K562 (cell line): ENCODE results near the gene ANKH. TPM values are rescaled to one million over a fixed set of nuclear protein-coding genes. Genes with fewer than 3 reads are reported as not detected.

Experiments used
- ATAC-seq: fragments of 200-7000 bp; cut with Tn5 transposase; 3 replicates; pipeline ENCODE4 v1.9.1; 2020; ENCODE audit warnings: moderate library complexity
- BruUV-seq: library from RNA; stranded (reverse); fragments of 400-500 nt; replicated peaks from 2 replicates; lab custom pipeline; 2021; lab: Mats Ljungman, UMichigan
- CTCF ChIA-PET: fragments of 300-600 bp; formaldehyde crosslinking; extraction: SDS; loops from one replicate; lab custom pipeline; 2021; ENCODE audit warnings: low intra/inter-chr PET ratio; lab: Yijun Ruan, JAX
- POLR2A ChIA-PET: fragments of 300-600, 350-650 bp; sonication (Branson Sonifier 250); formaldehyde crosslinking; extraction: SDS; loops from one replicate; lab custom pipeline; 2021; ENCODE audit warnings: antibody characterized with exemption, inconsistent platforms; lab: Yijun Ruan, JAX
- DNase-seq, 4 experiments: peaks; one replicate each; pipeline versions ENCODE4 v3.0.0 to v3.0.0-alpha.2; 2011 to 2018; ENCODE audit warnings: low spot score in 3 of 4, mixed read lengths in 3 of 4; ENCODE audit errors: extremely low read depth in 1 of 4
- FAIRE-seq: peaks from 2 replicates; lab custom pipeline; 2011; peaks lifted over from hg19 to GRCh38; lab: Jason Lieb, UNC
- H2AFZ ChIP-seq: 2 replicates; pipeline ENCODE4 v1.6.0; 2011; ENCODE audit warnings: low read depth, low read length, control low read depth, inconsistent platforms
- H3K27ac ChIP-seq: fragments of 200-600 bp; 3 replicates; pipeline ENCODE4 v1.8.0; 2011; ENCODE audit warnings: low read depth, mild to moderate bottlenecking, control low read depth, inconsistent platforms, low read length, moderate library complexity, mixed read lengths; ENCODE audit errors: extremely low read depth
- H3K27me3 ChIP-seq, 2 experiments: fragments of 300-600 bp in 1 of 2; 2 replicates in 1 of 2; 3 replicates in 1 of 2; pipeline versions ENCODE4 v1.6.0 to v1.8.0; 2011; ENCODE audit warnings: inconsistent platforms in 2 of 2, low read length in 2 of 2, mild to moderate bottlenecking in 1 of 2, mixed read lengths in 1 of 2, moderate library complexity in 1 of 2; ENCODE audit not compliant: control insufficient read depth in 2 of 2, insufficient read depth in 2 of 2
- H3K36me3 ChIP-seq: fragments of 300-600 bp; 3 replicates; pipeline ENCODE4 v1.8.0; 2011; ENCODE audit warnings: mild to moderate bottlenecking, low read length, inconsistent platforms; ENCODE audit not compliant: control insufficient read depth, insufficient read depth
- H3K4me1 ChIP-seq, 2 experiments: fragments of 200-600 bp in 1 of 2; replicated peaks in 1 of 2; 2 replicates in 1 of 2; 3 replicates in 1 of 2; pipeline versions ENCODE4 v1.5.1 to v1.8.0; 2011; ENCODE audit warnings: inconsistent platforms in 2 of 2, low read length in 2 of 2, mild to moderate bottlenecking in 1 of 2, mixed read lengths in 1 of 2, moderate library complexity in 1 of 2; ENCODE audit not compliant: control insufficient read depth in 2 of 2, insufficient read depth in 2 of 2
- H3K4me2 ChIP-seq: 2 replicates; pipeline ENCODE4 v1.6.1; 2011; ENCODE audit warnings: low read length, control low read depth, inconsistent platforms, mixed read lengths; ENCODE audit not compliant: insufficient read depth
- H3K4me3 ChIP-seq: fragments of 200-600 bp; sonication (generic), shearing (Covaris generic); 2 replicates; pipeline ENCODE4 v1.5.1; 2016; ENCODE audit warnings: control low read depth, inconsistent platforms
- H3K79me2 ChIP-seq: fragments of 200-600 bp; 3 replicates; pipeline ENCODE4 v1.8.0; 2011; ENCODE audit warnings: low read length, inconsistent platforms; ENCODE audit not compliant: control insufficient read depth, insufficient read depth
- H3K9ac ChIP-seq, 2 experiments: 2 replicates each; pipeline versions ENCODE4 v1.6.0 to v1.6.1; 2011; ENCODE audit warnings: low read depth in 2 of 2, low read length in 2 of 2, control low read depth in 1 of 2, inconsistent platforms in 1 of 2, mild to moderate bottlenecking in 1 of 2, mixed read lengths in 1 of 2; ENCODE audit not compliant: insufficient read depth in 1 of 2
- H3K9me1 ChIP-seq: one replicate; pipeline ENCODE4 v1.6.0; 2011; ENCODE audit warnings: inconsistent platforms, mild to moderate bottlenecking, low read length, moderate library complexity; ENCODE audit not compliant: control insufficient read depth, insufficient read depth
- H3K9me3 ChIP-seq: replicated peaks from 2 replicates; pipeline ENCODE4 v1.5.1; 2011; ENCODE audit warnings: low read depth, low read length, inconsistent platforms; ENCODE audit not compliant: control insufficient read depth, insufficient read depth
- H4K20me1 ChIP-seq: replicated peaks from 2 replicates; pipeline ENCODE4 v1.6.1; 2011; ENCODE audit warnings: low read length, inconsistent platforms, mixed read lengths; ENCODE audit not compliant: control insufficient read depth, insufficient read depth
- CBX2 ChIP-seq: fragments of 200-600 bp; sonication (generic); IDR thresholded peaks from one replicate; pipeline ENCODE4 v1.6.1; 2012; ENCODE audit warnings: mild to moderate bottlenecking, low read length, inconsistent platforms; ENCODE audit not compliant: insufficient read depth, poor library complexity, severe bottlenecking
- DLX4 ChIP-seq: fragments of 250-450 bp; sonication (Bioruptor Pico); IDR thresholded peaks from 2 replicates; pipeline ENCODE4 v1.6.1; 2021; ENCODE audit warnings: mild to moderate bottlenecking
- ESRRA ChIP-seq: fragments of 450-650 bp; IDR thresholded peaks from 2 replicates; pipeline ENCODE4 v1.6.1; 2014; ENCODE audit warnings: low read depth, mild to moderate bottlenecking, moderate library complexity, borderline replicate concordance
- HLTF ChIP-seq: fragments of 450-650 bp; IDR thresholded peaks from 2 replicates; pipeline ENCODE4 v1.6.1; 2016
- HNRNPK ChIP-seq: fragments of 200-400 bp; formaldehyde crosslinking; IDR thresholded peaks from one replicate; pipeline ENCODE4 v1.6.1; 2018; ENCODE audit warnings: mild to moderate bottlenecking, low read depth, low read length; ENCODE audit not compliant: poor library complexity, severe bottlenecking
- HOMEZ ChIP-seq: fragments of 250-450 bp; sonication (Bioruptor Pico); IDR thresholded peaks from 2 replicates; pipeline ENCODE4 v1.4.0; 2020; ENCODE audit warnings: mild to moderate bottlenecking, moderate library complexity
- ILK ChIP-seq: fragments of 450-650 bp; IDR thresholded peaks from 2 replicates; pipeline ENCODE4 v1.6.1; 2016; ENCODE audit warnings: missing genetic modification characterization, low read depth, mild to moderate bottlenecking, missing compliant biosample characterization, moderate library complexity, borderline replicate concordance
- KAT8 ChIP-seq: fragments of 450-650 bp; IDR thresholded peaks from 2 replicates; pipeline ENCODE4 v1.6.1; 2016; ENCODE audit warnings: low read depth, mild to moderate bottlenecking
- MXI1 ChIP-seq: IDR thresholded peaks from 2 replicates; pipeline ENCODE4 v1.6.1; 2011; ENCODE audit warnings: low read depth, mild to moderate bottlenecking, improper control_type of control experiment, low read length
- NFIC ChIP-seq: fragments of 450-650 bp; IDR thresholded peaks from 2 replicates; pipeline ENCODE4 v1.6.1; 2017; ENCODE audit warnings: mild to moderate bottlenecking, inconsistent platforms
- NFIX ChIP-seq: fragments of 250-450 bp; sonication (Bioruptor Pico); IDR thresholded peaks from 2 replicates; pipeline ENCODE4 v1.4.0; 2020; ENCODE audit warnings: low read depth, mild to moderate bottlenecking, moderate library complexity
- PATZ1 ChIP-seq: fragments of 250-450 bp; sonication (Bioruptor Pico); IDR thresholded peaks from 2 replicates; pipeline ENCODE4 v1.5.0; 2020; ENCODE audit warnings: mild to moderate bottlenecking, borderline replicate concordance
- RBM39 ChIP-seq: fragments of 200-400 bp; formaldehyde crosslinking; optimal IDR thresholded peaks from 2 replicates; pipeline ENCODE3; 2018; ENCODE audit warnings: low read depth, low read length
- SNAPC5 ChIP-seq: fragments of 250-450 bp; sonication (Bioruptor Pico); IDR thresholded peaks from 2 replicates; pipeline ENCODE4 v1.8.0; 2021; ENCODE audit warnings: moderate library complexity, mild to moderate bottlenecking, inconsistent platforms
- SRF ChIP-seq, 2 experiments: fragments of 250-450, 450-650 bp in 1 of 2; sonication (Bioruptor Pico) in 1 of 2; sonication (generic) in 1 of 2; formaldehyde crosslinking; IDR thresholded peaks; 2 replicates each; pipeline versions ENCODE4 v1.5.0 to v1.5.1; 2020 to 2022; ENCODE audit warnings: mild to moderate bottlenecking in 1 of 2, missing genetic modification reagents in 1 of 2
- ZFX ChIP-seq: sonication (generic); formaldehyde crosslinking; IDR thresholded peaks from 2 replicates; pipeline ENCODE4 v1.8.0; 2022; ENCODE audit warnings: mild to moderate bottlenecking, missing genetic modification reagents, moderate library complexity
- ZNF212 ChIP-seq: fragments of 450-650 bp; formaldehyde crosslinking; IDR thresholded peaks from 2 replicates; pipeline ENCODE4 v1.4.0; 2020; ENCODE audit warnings: mild to moderate bottlenecking
- ZNF24 ChIP-seq: fragments of 450-650 bp; IDR thresholded peaks from 2 replicates; pipeline ENCODE4 v1.6.1; 2016
- ZNF354B ChIP-seq: fragments of 250-450 bp; sonication (Bioruptor Pico); IDR thresholded peaks from 2 replicates; pipeline ENCODE4 v1.4.0; 2020
- WGBS: fragments of 100-300 bp; shearing (Covaris generic); methylation state at CpG from one replicate; pipeline ENCODE4 v1.1.6; 2016; ENCODE audit warnings: low coverage, mixed read lengths; ENCODE audit not compliant: insufficient coverage; ENCODE audit errors: missing lambda C conversion rate; 5-methylcytosine and 5-hydroxymethylcytosine counted together
- in situ Hi-C: fragments of 300-500 bp; cut with MboI; formaldehyde crosslinking; loops from 4 replicates; pipeline ENCODE4 v1.15.0; 2018; ENCODE audit warnings: inconsistent platforms, mixed read lengths
- intact Hi-C: fragments of 100-400 bp; cut with micrococcal nuclease; formaldehyde crosslinking; loops from 2 replicates; pipeline ENCODE4 v1.14.2; 2022
- polyA plus RNA-seq, 8 experiments: library from polyadenylated mRNA; depleted of rRNA in 4 of 8; stranded (reverse) in 5 of 8; unstranded in 3 of 8; fragments of >200 nt; fragmentation: Nextera tagmentation in 2 of 8; fragmentation: Illumina TruSeq in 1 of 8; extraction: Ambion mirVana in 2 of 8; extraction: Trizol in 1 of 8; gene quantifications; 2 replicates each; pipeline versions ENCODE4 v1.2.1 to v1.2.3, GENCODE V29; 2011 to 2014; ENCODE audit warnings: inconsistent platforms in 1 of 8, missing spikeins in 1 of 8
- total RNA-seq, 7 experiments: library from RNA; depleted of rRNA in 6 of 7; stranded (reverse); fragments of >200 nt in 6 of 7; fragmentation: Illumina TruSeq in 2 of 7; extraction: Trizol in 2 of 7; gene quantifications; 2 replicates each; pipeline versions ENCODE4 v1.2.1 to v1.2.3, GENCODE V29; 2011 to 2021; ENCODE audit warnings: low replicate concordance in 1 of 7

ANKH gene
- total and polyA plus RNA-seq, 9 of the 15 experiments (the other 6 are each of a cell fraction or from before 2014, with no cell fraction given): 0.79 to 12.2 (median 4.5) TPM

GRCh38 chr5:14855366-14855765 lies 16.2 kb downstream of the ANKH start (continued):
- TF ChIP-seq HNRNPK (no peak), HLTF (no peak)
- TF ChIP-seq, all 486 proteins: peak for 0

- no TSS peak for BruUV-seq
- ChIA-PET POLR2A (interaction anchor here (0.6 kb wide), 1 partner anchor 41 kb away, joined by 3 read pairs; no protein-coding TSS in a partner anchor), CTCF (no interaction called here)
- 4% methylated on average over 4 of the region's 4 CpGs for whole genome bisulfite sequencing
- Histone ChIP-seq H3K79me2 (no peaks in the 10 kb centered on the region), H3K27ac (no peak overlapping the region), H3K9ac (no peak overlapping the region), H3K4me3 (no peak overlapping the region), H3K27me3 (peaks cover 12 to 23% of the 10 kb centered on the region in 2 experiments), H3K9me3 (no peaks in the 10 kb centered on the region), H3K9me1 (no peaks in the 10 kb centered on the region), H4K20me1 (peaks cover 8% of the 10 kb centered on the region), H3K4me1 (no peaks in the 10 kb centered on the region), H3K36me3 (no peaks in the 10 kb centered on the region), H2AFZ (no peak overlapping the region), H3K4me2 (no peak overlapping the region)
- no peak for TF ChIP-seq NFIC
- no peak for TF ChIP-seq DLX4 (CRISPR knock-in tag)
- no peak for TF ChIP-seq CBX2
- TF ChIP-seq KAT8: no peak
- no peak for TF ChIP-seq SRF (CRISPR knock-in tag; IDR thresholded peaks at IDR 0.05)
- no peak for TF ChIP-seq HOMEZ (CRISPR knock-in tag)
- no peak for TF ChIP-seq ILK (tag)
- TF ChIP-seq MXI1: no peak
- no peak for TF ChIP-seq ZNF24
- no peak for TF ChIP-seq PATZ1 (CRISPR knock-in tag)
- no peak for TF ChIP-seq ZNF354B
- no peak for TF ChIP-seq ZFX (CRISPR knock-in tag)
- no peak for TF ChIP-seq SNAPC5
- TF ChIP-seq RBM39: no peak
- no peak for TF ChIP-seq NFIX (CRISPR knock-in tag)
- TF ChIP-seq ESRRA: no peak
- no peak for TF ChIP-seq ZNF212 (CRISPR knock-in tag)
- ATAC-seq (no peak), FAIRE-seq (no peak), DNase-seq (no peak)
- intact Hi-C loops: no loop called here
- in situ Hi-C loops: no loop called here
Observed at GRCh38 chr5:14854799-14855198, 16.8 kb downstream of the ANKH start.
